HCT116 (cell line): ENCODE measurements around the gene USP36.

Source experiments
- ELF1 ChIP-seq: IDR thresholded peaks from 2 replicates; pipeline ENCODE4 v1.6.1; 2012; ENCODE audit warnings: low read depth, borderline replicate concordance
- EZH2 ChIP-seq: fragments of 200-600 bp; sonication (generic); IDR thresholded peaks from 2 replicates; pipeline ENCODE4 v1.6.1; 2017; ENCODE audit warnings: antibody characterized with exemption, mixed run types
- JUND ChIP-seq: IDR thresholded peaks from 2 replicates; pipeline ENCODE4 v1.6.1; 2012
- POLR2A ChIP-seq: IDR thresholded peaks from 2 replicates; pipeline ENCODE4 v1.7.0; 2011; ENCODE audit warnings: borderline replicate concordance; ENCODE audit not compliant: insufficient read depth, insufficient read length; ENCODE audit errors: extremely low read depth
- POLR2AphosphoS5 ChIP-seq: IDR thresholded peaks from 2 replicates; pipeline ENCODE4 v1.6.1; 2011; ENCODE audit warnings: mild to moderate bottlenecking, low read depth, low read length, moderate library complexity
- RAD21 ChIP-seq: IDR thresholded peaks from 2 replicates; pipeline ENCODE4 v1.6.1; 2012; ENCODE audit warnings: low read depth, mild to moderate bottlenecking
- SP1 ChIP-seq: IDR thresholded peaks from 2 replicates; pipeline ENCODE4 v1.6.1; 2012; ENCODE audit warnings: low read depth
- YY1 ChIP-seq: IDR thresholded peaks from 2 replicates; pipeline ENCODE4 v1.6.1; 2011; ENCODE audit warnings: low read length, low read depth, moderate library complexity, mild to moderate bottlenecking; ENCODE audit not compliant: insufficient replicate concordance; ENCODE audit errors: extremely low read depth
- ZNF274 ChIP-seq: fragments of 200-500 bp; sonication (Bioruptor generic); IDR thresholded peaks from 2 replicates; pipeline ENCODE4 v1.6.1; 2014; ENCODE audit warnings: mild to moderate bottlenecking, low read depth, low read length, inconsistent platforms
- TF ChIP-seq, protein P1 (sequence below), 3 experiments: fragments of 200-600 bp in 1 of 3; sonication (generic) in 1 of 3; IDR thresholded peaks in 2 of 3; conservative IDR thresholded peaks in 1 of 3; 2 replicates each; pipeline ENCODE4 v1.5.1; 2012 to 2017; ENCODE audit warnings: low read depth in 2 of 3, low read length in 2 of 3, antibody characterized with exemption in 1 of 3, borderline replicate concordance in 1 of 3, control low read depth in 1 of 3, mild to moderate bottlenecking in 1 of 3, mixed read lengths in 1 of 3, mixed run types in 1 of 3, moderate library complexity in 1 of 3; ENCODE audit not compliant: insufficient read depth in 1 of 3
- TF ChIP-seq, protein P2 (sequence below): IDR thresholded peaks from 2 replicates; pipeline ENCODE4 v1.6.1; 2012
- TF ChIP-seq, protein P3 (sequence below): IDR thresholded peaks from 2 replicates; pipeline ENCODE4 v1.6.1; 2012; ENCODE audit warnings: low read depth

GRCh38 chr17:78804777-78805176 is 35.8 kb downstream of the USP36 start:
- TF ChIP-seq YY1 (no peak), POLR2A (no peak), EZH2 (no peak), ZNF274 (no peak), JUND (no peak), POLR2AphosphoS5 (no peak), SP1 (no peak), RAD21 (no peak), ELF1 (no peak)
- TF ChIP-seq, protein P1, sequence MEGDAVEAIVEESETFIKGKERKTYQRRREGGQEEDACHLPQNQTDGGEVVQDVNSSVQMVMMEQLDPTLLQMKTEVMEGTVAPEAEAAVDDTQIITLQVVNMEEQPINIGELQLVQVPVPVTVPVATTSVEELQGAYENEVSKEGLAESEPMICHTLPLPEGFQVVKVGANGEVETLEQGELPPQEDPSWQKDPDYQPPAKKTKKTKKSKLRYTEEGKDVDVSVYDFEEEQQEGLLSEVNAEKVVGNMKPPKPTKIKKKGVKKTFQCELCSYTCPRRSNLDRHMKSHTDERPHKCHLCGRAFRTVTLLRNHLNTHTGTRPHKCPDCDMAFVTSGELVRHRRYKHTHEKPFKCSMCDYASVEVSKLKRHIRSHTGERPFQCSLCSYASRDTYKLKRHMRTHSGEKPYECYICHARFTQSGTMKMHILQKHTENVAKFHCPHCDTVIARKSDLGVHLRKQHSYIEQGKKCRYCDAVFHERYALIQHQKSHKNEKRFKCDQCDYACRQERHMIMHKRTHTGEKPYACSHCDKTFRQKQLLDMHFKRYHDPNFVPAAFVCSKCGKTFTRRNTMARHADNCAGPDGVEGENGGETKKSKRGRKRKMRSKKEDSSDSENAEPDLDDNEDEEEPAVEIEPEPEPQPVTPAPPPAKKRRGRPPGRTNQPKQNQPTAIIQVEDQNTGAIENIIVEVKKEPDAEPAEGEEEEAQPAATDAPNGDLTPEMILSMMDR (IDR thresholded peaks at IDR 0.05 in 2 of 3, conservative IDR thresholded peaks at IDR 0.05 in 1 of 3; ENCODE audit: borderline replicate concordance in 1 of 3, insufficient read depth in 1 of 3, low read depth in 2 of 3, low read length in 2 of 3): no peak
- TF ChIP-seq, protein P2, sequence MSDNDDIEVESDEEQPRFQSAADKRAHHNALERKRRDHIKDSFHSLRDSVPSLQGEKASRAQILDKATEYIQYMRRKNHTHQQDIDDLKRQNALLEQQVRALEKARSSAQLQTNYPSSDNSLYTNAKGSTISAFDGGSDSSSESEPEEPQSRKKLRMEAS: no peak
- TF ChIP-seq, protein P3, sequence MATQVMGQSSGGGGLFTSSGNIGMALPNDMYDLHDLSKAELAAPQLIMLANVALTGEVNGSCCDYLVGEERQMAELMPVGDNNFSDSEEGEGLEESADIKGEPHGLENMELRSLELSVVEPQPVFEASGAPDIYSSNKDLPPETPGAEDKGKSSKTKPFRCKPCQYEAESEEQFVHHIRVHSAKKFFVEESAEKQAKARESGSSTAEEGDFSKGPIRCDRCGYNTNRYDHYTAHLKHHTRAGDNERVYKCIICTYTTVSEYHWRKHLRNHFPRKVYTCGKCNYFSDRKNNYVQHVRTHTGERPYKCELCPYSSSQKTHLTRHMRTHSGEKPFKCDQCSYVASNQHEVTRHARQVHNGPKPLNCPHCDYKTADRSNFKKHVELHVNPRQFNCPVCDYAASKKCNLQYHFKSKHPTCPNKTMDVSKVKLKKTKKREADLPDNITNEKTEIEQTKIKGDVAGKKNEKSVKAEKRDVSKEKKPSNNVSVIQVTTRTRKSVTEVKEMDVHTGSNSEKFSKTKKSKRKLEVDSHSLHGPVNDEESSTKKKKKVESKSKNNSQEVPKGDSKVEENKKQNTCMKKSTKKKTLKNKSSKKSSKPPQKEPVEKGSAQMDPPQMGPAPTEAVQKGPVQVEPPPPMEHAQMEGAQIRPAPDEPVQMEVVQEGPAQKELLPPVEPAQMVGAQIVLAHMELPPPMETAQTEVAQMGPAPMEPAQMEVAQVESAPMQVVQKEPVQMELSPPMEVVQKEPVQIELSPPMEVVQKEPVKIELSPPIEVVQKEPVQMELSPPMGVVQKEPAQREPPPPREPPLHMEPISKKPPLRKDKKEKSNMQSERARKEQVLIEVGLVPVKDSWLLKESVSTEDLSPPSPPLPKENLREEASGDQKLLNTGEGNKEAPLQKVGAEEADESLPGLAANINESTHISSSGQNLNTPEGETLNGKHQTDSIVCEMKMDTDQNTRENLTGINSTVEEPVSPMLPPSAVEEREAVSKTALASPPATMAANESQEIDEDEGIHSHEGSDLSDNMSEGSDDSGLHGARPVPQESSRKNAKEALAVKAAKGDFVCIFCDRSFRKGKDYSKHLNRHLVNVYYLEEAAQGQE: no peak
